Breast epithelium (tissue), 4 donors: ENCODE results near the gene SCARB1. TPM values are rescaled to one million over a fixed set of nuclear protein-coding genes. Genes with fewer than 3 reads are reported as not detected.

ENCODE experiments used
- DNase-seq, 2 donors: peaks; one replicate each; pipeline ENCODE4 v3.0.0-alpha.2; 2019; ENCODE audit warnings: low spot score in 2 of 2
- H3K27ac ChIP-seq, 2 donors: fragments of 200-600 bp; sonication (generic) in 1 of 2; one replicate each; pipeline ENCODE4 v1.5.1; 2016 to 2019; ENCODE audit warnings: mild to moderate bottlenecking in 1 of 2
- H3K27me3 ChIP-seq, 2 donors: fragments of 200-600 bp; sonication (generic) in 1 of 2; one replicate each; pipeline versions ENCODE4 v1.5.1 to v1.6.0; 2017 to 2019; ENCODE audit warnings: control low read depth in 1 of 2, mild to moderate bottlenecking in 1 of 2
- H3K36me3 ChIP-seq: fragments of 200-600 bp; one replicate; pipeline ENCODE4 v1.5.1; 2019
- H3K4me1 ChIP-seq, 2 donors: fragments of 200-600 bp; sonication (generic); one replicate each; pipeline ENCODE4 v1.5.1; 2016 to 2019; ENCODE audit warnings: control low read depth in 1 of 2
- H3K4me3 ChIP-seq, 3 donors: fragments of 200-600 bp; sonication (generic); 1 replicate in 2 of 3; 2 replicates in 1 of 3; pipeline ENCODE4 v1.5.1; 2016 to 2019; ENCODE audit warnings: mild to moderate bottlenecking in 3 of 3, moderate library complexity in 2 of 3
- H3K9me3 ChIP-seq, 2 donors: fragments of 200-600 bp; sonication (generic) in 1 of 2; one replicate each; pipeline ENCODE4 v1.5.1; 2016 to 2019; ENCODE audit warnings: control low read depth in 1 of 2
- CTCF ChIP-seq, 3 donors: fragments of 450-650 bp; IDR thresholded peaks; one replicate each; pipeline ENCODE4 v1.5.1; 2016 to 2017; ENCODE audit warnings: antibody characterized with exemption in 3 of 3, mild to moderate bottlenecking in 3 of 3, moderate library complexity in 3 of 3
- POLR2A ChIP-seq: fragments of 450-650 bp; IDR thresholded peaks from one replicate; pipeline ENCODE4 v1.6.1; 2016; ENCODE audit warnings: antibody characterized with exemption, mild to moderate bottlenecking, moderate library complexity
- POLR2AphosphoS5 ChIP-seq, 3 donors: sonication (generic); formaldehyde crosslinking; IDR thresholded peaks; one replicate each; pipeline ENCODE4 v1.6.1; 2017; ENCODE audit warnings: antibody characterized with exemption in 3 of 3
- intact Hi-C: fragments of 100-400 bp; cut with DNase I; formaldehyde crosslinking; loops from one replicate; pipeline ENCODE4 v1.15.1; 2023; ENCODE audit warnings: low total_unique reads
- total RNA-seq, 3 donors: library from RNA; depleted of rRNA; stranded (reverse); fragments of >200 nt; gene quantifications; one replicate each; pipeline ENCODE4 v1.1.0, GENCODE V29; 2016

Gene SCARB1
- total RNA-seq, 3 donors from 2014 or later, result 18.4 to 61.3 (median 20.2) TPM

DNA sequence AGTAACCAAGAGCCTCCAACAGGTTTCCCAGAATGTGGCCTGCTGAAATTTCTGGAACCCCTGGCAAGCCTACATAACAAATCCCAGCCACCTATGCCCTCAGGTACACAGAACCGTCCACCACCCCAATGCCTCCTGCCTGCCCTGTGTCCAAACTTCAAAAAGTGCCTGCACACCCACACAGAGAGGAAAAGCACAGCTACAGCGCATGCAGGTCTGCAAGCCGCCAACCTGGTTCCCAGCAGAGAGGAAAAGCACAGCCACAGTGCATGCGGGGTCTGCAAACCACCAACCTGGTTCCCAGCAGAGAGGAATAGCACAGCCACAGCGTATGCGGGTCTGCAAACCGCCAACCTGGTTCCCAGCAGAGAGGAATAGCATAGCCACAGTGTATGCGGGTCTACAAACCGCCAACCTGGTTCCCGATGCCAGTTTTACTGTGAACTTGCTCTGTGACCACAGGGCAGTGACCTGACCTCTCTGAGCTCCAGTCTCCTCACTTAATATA lies 113.5 kb downstream of the SCARB1 start:
- no peaks in the 10 kb centered on the region for H3K27me3 ChIP-seq
- peak overlapping the region; percentile 43 to 60 for H3K27ac ChIP-seq
- no peak overlapping the region for H3K4me3 ChIP-seq
- intact Hi-C loops, result loop anchor here (10.0 kb wide), 1 partner anchor 65 kb away; no protein-coding TSS in a partner anchor
- no peaks in the 10 kb centered on the region for H3K9me3 ChIP-seq
- H3K4me1 ChIP-seq, result peaks cover 20 to 32% of the 10 kb centered on the region in 2 donors
- TF ChIP-seq POLR2A (no peak), CTCF (IDR thresholded peaks at IDR 0.05) (no peak), POLR2AphosphoS5 (IDR thresholded peaks at IDR 0.05) (no peak)
- no peak for DNase-seq
- H3K36me3 ChIP-seq, result no peaks in the 10 kb centered on the region

GRCh38 chr12:124749725-124750124 lies 113.9 kb downstream of the SCARB1 start:
- Histone ChIP-seq H3K27ac (peak overlapping the region; percentile 43 to 60), H3K27me3 (no peaks in the 10 kb centered on the region), H3K9me3 (no peaks in the 10 kb centered on the region), H3K4me3 (no peak overlapping the region), H3K36me3 (no peaks in the 10 kb centered on the region), H3K4me1 (peaks cover 17 to 28% of the 10 kb centered on the region in 2 donors)
- no peak for DNase-seq
- TF ChIP-seq POLR2A, result no peak
- TF ChIP-seq CTCF (IDR thresholded peaks at IDR 0.05), result no peak
- TF ChIP-seq POLR2AphosphoS5 (IDR thresholded peaks at IDR 0.05), result no peak
- intact Hi-C loops, result loop anchor here (10.0 kb wide), 1 partner anchor 65 kb away; no protein-coding TSS in a partner anchor

GRCh38 chr12:124747426-124748161 lies 116.1 kb downstream of the SCARB1 start:
- Histone ChIP-seq H3K36me3 (no peaks in the 10 kb centered on the region), H3K4me1 (peaks cover 17 to 26% of the 10 kb centered on the region in 2 donors), H3K27me3 (no peaks in the 10 kb centered on the region), H3K9me3 (no peaks in the 10 kb centered on the region), H3K4me3 (no peak overlapping the region), H3K27ac (peak overlapping the region; percentile 87 to 91)
- TF ChIP-seq CTCF (IDR thresholded peaks at IDR 0.05) (no peak), POLR2AphosphoS5 (IDR thresholded peaks at IDR 0.05) (peak; percentile 18 to 59 (median 32))
- no peak for DNase-seq
- intact Hi-C loops, result no loop called here

- Histone ChIP-seq H3K4me3 (no peak overlapping the region), H3K27ac (peak overlapping the region; percentile 87 to 91), H3K4me1 (peaks cover 17 to 33% of the 10 kb centered on the region in 2 donors), H3K36me3 (no peaks in the 10 kb centered on the region), H3K9me3 (no peaks in the 10 kb centered on the region), H3K27me3 (no peaks in the 10 kb centered on the region)
- intact Hi-C loops, result no loop called here
- TF ChIP-seq CTCF (IDR thresholded peaks at IDR 0.05) (no peak), POLR2A (no peak), POLR2AphosphoS5 (IDR thresholded peaks at IDR 0.05) (no peak)
- no peak for DNase-seq
These were observed 116.8 kb downstream of the SCARB1 start for GRCh38 chr12:124746649-124747425.
